ENCODE results near the gene COX20. TPM values are rescaled to one million over a fixed set of nuclear protein-coding genes. Genes with fewer than 3 reads are reported as not detected.
A peak's percentile ranks its signal among the peaks of the same experiment; 100 is the strongest.

Gene COX20
- total and polyA plus RNA-seq, 2 of the 13 experiments (the other 11 are each of a cell fraction or from before 2014, with no cell fraction given), result 34.4 to 95.8 TPM

DNA sequence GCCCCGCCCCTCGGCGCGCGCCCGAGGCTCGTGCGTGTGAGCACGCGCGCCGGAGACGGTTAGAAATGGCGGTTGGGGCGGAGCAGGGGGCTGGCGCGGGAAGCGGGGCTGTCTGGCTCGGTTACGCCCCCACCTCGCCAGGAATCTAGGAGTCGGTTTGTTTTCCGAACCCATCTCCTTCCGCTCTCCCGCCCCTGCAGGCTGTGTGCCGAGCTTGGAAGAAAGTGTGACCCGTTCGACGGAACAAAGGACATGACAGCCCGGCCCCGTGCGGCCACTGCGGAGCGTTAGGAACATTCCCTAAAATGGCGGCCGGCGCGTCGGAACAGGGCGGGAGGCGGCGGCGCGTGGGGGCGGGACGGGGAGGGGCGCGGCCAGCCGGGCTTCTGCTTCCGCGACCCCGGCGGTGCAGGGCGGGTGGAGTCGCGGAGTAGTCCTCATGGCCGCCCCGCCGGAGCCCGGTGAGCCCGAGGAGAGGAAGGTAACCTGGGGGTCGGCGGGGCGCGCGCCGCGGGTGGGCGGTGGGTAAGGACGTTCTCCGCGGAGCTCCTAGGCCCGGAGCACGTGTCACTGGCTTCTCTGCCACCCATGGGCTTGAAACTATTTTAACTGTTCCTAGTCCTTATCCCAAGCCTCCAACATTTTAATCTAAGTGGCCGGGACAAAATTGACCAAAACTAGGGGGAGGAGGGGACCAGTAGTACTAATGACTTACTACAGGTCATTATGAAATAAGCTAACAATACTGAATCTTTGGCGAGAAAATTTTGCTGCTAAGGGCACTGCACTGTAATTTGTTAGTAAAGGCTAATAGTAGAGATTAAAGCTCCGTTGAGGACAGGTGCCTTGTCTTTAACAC, at the start of gene COX20 (continued):
- TF ChIP-seq, protein P1, sequence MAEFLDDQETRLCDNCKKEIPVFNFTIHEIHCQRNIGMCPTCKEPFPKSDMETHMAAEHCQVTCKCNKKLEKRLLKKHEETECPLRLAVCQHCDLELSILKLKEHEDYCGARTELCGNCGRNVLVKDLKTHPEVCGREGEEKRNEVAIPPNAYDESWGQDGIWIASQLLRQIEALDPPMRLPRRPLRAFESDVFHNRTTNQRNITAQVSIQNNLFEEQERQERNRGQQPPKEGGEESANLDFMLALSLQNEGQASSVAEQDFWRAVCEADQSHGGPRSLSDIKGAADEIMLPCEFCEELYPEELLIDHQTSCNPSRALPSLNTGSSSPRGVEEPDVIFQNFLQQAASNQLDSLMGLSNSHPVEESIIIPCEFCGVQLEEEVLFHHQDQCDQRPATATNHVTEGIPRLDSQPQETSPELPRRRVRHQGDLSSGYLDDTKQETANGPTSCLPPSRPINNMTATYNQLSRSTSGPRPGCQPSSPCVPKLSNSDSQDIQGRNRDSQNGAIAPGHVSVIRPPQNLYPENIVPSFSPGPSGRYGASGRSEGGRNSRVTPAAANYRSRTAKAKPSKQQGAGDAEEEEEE (CRISPR knock-in tag; IDR thresholded peaks at IDR 0.05; ENCODE audit: borderline replicate concordance), result no peak
- TF ChIP-seq ZNF333 (CRISPR knock-in tag; IDR thresholded peaks at IDR 0.05; ENCODE audit: borderline replicate concordance), result 0 out of 2 replicates have a peak, but pooled peaks have one; percentile 36
- TF ChIP-seq ZNF138 (CRISPR knock-in tag; IDR thresholded peaks at IDR 0.05; ENCODE audit: low read depth), result no peak
- TF ChIP-seq, protein P2, sequence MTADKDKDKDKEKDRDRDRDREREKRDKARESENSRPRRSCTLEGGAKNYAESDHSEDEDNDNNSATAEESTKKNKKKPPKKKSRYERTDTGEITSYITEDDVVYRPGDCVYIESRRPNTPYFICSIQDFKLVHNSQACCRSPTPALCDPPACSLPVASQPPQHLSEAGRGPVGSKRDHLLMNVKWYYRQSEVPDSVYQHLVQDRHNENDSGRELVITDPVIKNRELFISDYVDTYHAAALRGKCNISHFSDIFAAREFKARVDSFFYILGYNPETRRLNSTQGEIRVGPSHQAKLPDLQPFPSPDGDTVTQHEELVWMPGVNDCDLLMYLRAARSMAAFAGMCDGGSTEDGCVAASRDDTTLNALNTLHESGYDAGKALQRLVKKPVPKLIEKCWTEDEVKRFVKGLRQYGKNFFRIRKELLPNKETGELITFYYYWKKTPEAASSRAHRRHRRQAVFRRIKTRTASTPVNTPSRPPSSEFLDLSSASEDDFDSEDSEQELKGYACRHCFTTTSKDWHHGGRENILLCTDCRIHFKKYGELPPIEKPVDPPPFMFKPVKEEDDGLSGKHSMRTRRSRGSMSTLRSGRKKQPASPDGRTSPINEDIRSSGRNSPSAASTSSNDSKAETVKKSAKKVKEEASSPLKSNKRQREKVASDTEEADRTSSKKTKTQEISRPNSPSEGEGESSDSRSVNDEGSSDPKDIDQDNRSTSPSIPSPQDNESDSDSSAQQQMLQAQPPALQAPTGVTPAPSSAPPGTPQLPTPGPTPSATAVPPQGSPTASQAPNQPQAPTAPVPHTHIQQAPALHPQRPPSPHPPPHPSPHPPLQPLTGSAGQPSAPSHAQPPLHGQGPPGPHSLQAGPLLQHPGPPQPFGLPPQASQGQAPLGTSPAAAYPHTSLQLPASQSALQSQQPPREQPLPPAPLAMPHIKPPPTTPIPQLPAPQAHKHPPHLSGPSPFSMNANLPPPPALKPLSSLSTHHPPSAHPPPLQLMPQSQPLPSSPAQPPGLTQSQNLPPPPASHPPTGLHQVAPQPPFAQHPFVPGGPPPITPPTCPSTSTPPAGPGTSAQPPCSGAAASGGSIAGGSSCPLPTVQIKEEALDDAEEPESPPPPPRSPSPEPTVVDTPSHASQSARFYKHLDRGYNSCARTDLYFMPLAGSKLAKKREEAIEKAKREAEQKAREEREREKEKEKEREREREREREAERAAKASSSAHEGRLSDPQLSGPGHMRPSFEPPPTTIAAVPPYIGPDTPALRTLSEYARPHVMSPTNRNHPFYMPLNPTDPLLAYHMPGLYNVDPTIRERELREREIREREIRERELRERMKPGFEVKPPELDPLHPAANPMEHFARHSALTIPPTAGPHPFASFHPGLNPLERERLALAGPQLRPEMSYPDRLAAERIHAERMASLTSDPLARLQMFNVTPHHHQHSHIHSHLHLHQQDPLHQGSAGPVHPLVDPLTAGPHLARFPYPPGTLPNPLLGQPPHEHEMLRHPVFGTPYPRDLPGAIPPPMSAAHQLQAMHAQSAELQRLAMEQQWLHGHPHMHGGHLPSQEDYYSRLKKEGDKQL (CRISPR knock-in tag; IDR thresholded peaks at IDR 0.05; ENCODE audit: low read depth), result no peak
- TF ChIP-seq, protein P3, sequence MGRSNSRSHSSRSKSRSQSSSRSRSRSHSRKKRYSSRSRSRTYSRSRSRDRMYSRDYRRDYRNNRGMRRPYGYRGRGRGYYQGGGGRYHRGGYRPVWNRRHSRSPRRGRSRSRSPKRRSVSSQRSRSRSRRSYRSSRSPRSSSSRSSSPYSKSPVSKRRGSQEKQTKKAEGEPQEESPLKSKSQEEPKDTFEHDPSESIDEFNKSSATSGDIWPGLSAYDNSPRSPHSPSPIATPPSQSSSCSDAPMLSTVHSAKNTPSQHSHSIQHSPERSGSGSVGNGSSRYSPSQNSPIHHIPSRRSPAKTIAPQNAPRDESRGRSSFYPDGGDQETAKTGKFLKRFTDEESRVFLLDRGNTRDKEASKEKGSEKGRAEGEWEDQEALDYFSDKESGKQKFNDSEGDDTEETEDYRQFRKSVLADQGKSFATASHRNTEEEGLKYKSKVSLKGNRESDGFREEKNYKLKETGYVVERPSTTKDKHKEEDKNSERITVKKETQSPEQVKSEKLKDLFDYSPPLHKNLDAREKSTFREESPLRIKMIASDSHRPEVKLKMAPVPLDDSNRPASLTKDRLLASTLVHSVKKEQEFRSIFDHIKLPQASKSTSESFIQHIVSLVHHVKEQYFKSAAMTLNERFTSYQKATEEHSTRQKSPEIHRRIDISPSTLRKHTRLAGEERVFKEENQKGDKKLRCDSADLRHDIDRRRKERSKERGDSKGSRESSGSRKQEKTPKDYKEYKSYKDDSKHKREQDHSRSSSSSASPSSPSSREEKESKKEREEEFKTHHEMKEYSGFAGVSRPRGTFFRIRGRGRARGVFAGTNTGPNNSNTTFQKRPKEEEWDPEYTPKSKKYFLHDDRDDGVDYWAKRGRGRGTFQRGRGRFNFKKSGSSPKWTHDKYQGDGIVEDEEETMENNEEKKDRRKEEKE (IDR thresholded peaks at IDR 0.05), result no peak
- 0 out of 2 replicates have a peak, but pooled peaks have one; percentile 27 for TF ChIP-seq NR1H2 (CRISPR knock-in tag; IDR thresholded peaks at IDR 0.05; ENCODE audit: borderline replicate concordance, low read depth)
- no peak for TF ChIP-seq DNMT3B (CRISPR knock-in tag; conservative IDR thresholded peaks at IDR 0.05)
- TF ChIP-seq, protein P4, sequence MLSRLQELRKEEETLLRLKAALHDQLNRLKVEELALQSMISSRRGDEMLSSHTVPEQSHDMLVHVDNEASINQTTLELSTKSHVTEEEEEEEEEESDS (CRISPR knock-in tag; IDR thresholded peaks at IDR 0.05; ENCODE audit: borderline replicate concordance), result no peak
- TF ChIP-seq, protein P5, sequence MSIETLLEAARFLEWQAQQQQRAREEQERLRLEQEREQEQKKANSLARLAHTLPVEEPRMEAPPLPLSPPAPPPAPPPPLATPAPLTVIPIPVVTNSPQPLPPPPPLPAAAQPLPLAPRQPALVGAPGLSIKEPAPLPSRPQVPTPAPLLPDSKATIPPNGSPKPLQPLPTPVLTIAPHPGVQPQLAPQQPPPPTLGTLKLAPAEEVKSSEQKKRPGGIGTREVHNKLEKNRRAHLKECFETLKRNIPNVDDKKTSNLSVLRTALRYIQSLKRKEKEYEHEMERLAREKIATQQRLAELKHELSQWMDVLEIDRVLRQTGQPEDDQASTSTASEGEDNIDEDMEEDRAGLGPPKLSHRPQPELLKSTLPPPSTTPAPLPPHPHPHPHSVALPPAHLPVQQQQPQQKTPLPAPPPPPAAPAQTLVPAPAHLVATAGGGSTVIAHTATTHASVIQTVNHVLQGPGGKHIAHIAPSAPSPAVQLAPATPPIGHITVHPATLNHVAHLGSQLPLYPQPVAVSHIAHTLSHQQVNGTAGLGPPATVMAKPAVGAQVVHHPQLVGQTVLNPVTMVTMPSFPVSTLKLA (IDR thresholded peaks at IDR 0.05), result no peak
- TF ChIP-seq ZFP90 (CRISPR knock-in tag; IDR thresholded peaks at IDR 0.05; ENCODE audit: borderline replicate concordance), result no peak; the same call in 1 of the 2 replicates
- peak; percentile 48 for TF ChIP-seq POGZ (CRISPR knock-in tag; IDR thresholded peaks at IDR 0.05)
- TF ChIP-seq, protein P6, sequence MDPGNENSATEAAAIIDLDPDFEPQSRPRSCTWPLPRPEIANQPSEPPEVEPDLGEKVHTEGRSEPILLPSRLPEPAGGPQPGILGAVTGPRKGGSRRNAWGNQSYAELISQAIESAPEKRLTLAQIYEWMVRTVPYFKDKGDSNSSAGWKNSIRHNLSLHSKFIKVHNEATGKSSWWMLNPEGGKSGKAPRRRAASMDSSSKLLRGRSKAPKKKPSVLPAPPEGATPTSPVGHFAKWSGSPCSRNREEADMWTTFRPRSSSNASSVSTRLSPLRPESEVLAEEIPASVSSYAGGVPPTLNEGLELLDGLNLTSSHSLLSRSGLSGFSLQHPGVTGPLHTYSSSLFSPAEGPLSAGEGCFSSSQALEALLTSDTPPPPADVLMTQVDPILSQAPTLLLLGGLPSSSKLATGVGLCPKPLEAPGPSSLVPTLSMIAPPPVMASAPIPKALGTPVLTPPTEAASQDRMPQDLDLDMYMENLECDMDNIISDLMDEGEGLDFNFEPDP (CRISPR knock-in tag; conservative IDR thresholded peaks at IDR 0.05), result 0 out of 2 replicates have a peak, but pooled peaks have one; percentile 72
- no peak for TF ChIP-seq MYNN (CRISPR knock-in tag; IDR thresholded peaks at IDR 0.05; ENCODE audit: low read depth)
- peak; percentile 77 for TF ChIP-seq ZNF614 (CRISPR knock-in tag; IDR thresholded peaks at IDR 0.05; ENCODE audit: borderline replicate concordance)

Data from HepG2 (cell line).